Measurements from ENCODE around the gene ZSCAN9. TPM values are rescaled to one million over a fixed set of nuclear protein-coding genes. Genes with fewer than 3 reads are reported as not detected.
A peak's percentile ranks its signal among the peaks of the same experiment; 100 is the strongest.

The ZSCAN9 gene
- total RNA-seq, 1 donor from 2014 or later, result 13.5 TPM

DNA sequence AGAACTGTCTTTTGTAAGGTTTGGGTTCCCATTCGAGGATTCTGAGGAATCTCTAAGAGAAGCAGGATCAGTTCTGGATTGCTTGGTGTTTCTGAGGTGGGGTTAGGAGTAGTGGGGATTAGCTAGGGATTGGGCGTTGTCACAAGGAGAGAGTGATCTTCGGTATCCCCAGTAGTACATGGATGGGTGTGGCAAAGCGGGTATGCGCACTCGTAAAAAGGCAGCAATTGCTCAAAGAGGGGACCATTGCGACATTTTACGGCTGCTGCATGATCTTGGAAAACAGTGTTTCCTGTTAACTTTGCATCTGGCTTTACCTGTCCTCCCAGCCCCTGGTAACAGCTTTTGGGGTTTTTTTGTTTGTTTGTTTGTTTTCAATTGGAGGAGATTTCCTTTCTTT, 9.7 kb upstream of the ZSCAN9 start:
- DNase-seq, result no peak
- Histone ChIP-seq H3K36me3 (no peaks in the 10 kb centered on the region), H3K9me3 (no peaks in the 10 kb centered on the region), H3K4me1 (peaks cover 6% of the 10 kb centered on the region), H3K27me3 (peaks cover 45% of the 10 kb centered on the region), H3K4me3 (no peak overlapping the region), H3K27ac (no peak overlapping the region)
- TF ChIP-seq, protein P1, sequence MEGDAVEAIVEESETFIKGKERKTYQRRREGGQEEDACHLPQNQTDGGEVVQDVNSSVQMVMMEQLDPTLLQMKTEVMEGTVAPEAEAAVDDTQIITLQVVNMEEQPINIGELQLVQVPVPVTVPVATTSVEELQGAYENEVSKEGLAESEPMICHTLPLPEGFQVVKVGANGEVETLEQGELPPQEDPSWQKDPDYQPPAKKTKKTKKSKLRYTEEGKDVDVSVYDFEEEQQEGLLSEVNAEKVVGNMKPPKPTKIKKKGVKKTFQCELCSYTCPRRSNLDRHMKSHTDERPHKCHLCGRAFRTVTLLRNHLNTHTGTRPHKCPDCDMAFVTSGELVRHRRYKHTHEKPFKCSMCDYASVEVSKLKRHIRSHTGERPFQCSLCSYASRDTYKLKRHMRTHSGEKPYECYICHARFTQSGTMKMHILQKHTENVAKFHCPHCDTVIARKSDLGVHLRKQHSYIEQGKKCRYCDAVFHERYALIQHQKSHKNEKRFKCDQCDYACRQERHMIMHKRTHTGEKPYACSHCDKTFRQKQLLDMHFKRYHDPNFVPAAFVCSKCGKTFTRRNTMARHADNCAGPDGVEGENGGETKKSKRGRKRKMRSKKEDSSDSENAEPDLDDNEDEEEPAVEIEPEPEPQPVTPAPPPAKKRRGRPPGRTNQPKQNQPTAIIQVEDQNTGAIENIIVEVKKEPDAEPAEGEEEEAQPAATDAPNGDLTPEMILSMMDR (IDR thresholded peaks at IDR 0.05), result no peak
- intact Hi-C loops (cut with DNase I), result no loop called here
- ATAC-seq, result no peak

DNA sequence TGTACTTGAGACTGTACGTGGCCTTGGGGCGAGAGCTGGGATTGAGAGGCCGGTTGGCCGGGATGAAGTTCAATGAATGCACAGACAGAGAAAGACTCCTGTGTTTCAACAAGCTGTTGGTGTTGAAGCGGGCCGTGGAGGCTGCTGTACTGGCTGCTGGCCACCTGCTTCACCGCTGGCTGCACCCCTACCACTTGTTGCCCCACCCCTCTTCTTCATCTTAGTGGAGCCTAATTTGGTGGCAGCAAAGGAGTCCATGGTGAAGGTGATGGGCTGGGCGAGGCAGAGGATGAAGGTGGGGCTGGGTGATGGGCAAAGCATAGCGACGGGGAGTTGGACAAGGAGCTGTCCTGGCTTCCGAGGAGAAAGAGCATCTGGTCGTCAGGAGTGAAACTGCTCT, 7.2 kb upstream of the ZSCAN9 start:
- no peak overlapping the region for H3K27ac ChIP-seq
- peaks cover 2% of the 10 kb centered on the region for H3K4me1 ChIP-seq
- TF ChIP-seq, protein P1 (IDR thresholded peaks at IDR 0.05), result no peak
- no peaks in the 10 kb centered on the region for H3K9me3 ChIP-seq
- H3K4me3 ChIP-seq, result peak overlapping the region; percentile 61
- peaks cover 25% of the 10 kb centered on the region for H3K27me3 ChIP-seq
- intact Hi-C loops (cut with DNase I), result no loop called here
- H3K36me3 ChIP-seq, result no peaks in the 10 kb centered on the region
- no peak for DNase-seq
- ATAC-seq, result no peak

DNA sequence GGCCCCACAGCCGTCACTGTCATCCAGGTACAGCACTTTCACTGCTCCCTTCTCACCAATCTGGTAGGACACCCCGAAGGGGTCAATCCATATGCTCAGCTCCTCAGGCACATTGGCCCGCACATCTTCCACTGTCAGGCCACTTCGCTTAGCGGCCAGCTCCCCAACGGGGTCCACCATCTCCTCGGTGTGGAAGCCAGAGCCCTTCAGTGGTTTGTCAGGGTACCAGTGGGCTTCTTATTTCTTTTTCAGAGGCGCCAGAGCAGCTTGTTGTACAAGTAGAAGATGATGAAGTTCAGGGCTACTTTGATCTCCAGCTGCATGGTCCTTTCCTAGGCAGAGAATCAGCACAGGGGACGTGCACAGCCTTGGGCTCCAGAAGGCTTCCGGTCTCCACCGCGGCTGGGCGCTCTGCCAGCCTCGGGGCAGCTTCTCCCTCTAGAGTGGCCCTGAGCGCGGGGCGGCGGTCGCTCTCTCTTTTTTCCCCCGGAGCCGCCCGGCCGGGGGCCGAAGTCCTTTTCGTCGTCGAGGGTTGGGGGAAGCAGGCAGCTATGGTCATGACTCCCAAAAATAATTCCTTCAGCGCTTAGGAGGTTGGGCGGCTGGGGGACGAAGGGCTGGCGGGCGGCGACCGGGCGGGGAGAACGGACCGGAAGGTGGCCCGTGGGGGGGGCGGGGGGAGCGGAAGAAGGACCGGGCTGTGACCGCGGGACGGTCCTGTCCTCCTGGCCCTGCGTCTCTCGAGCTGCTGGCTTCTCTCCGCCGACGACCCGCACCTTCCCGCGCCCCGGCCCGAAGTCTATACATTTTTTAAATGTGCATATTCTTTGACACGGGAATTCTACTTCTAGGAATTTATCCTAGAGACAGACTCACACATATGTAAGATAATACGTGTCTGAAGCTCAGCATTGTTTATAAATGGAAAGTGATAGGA, 6.5 kb upstream of the ZSCAN9 start:
- intact Hi-C loops (cut with DNase I), result no loop called here
- TF ChIP-seq, protein P1 (IDR thresholded peaks at IDR 0.05), result no peak
- Histone ChIP-seq H3K9me3 (no peaks in the 10 kb centered on the region), H3K27me3 (peaks cover 24% of the 10 kb centered on the region), H3K36me3 (no peaks in the 10 kb centered on the region), H3K4me3 (peak overlapping the region; percentile 61), H3K4me1 (no peaks in the 10 kb centered on the region), H3K27ac (peak overlapping the region; percentile 61)
- ATAC-seq (peak; percentile 98), DNase-seq (peak; percentile 93)

- intact Hi-C loops (cut with DNase I), result no loop called here
- ATAC-seq (no peak), DNase-seq (no peak)
- TF ChIP-seq, protein P1 (IDR thresholded peaks at IDR 0.05), result no peak
- peaks cover 4% of the 10 kb centered on the region for H3K4me1 ChIP-seq
- no peak overlapping the region for H3K27ac ChIP-seq
- H3K4me3 ChIP-seq, result no peak overlapping the region
- no peaks in the 10 kb centered on the region for H3K9me3 ChIP-seq
- H3K27me3 ChIP-seq, result peaks cover 10% of the 10 kb centered on the region
- H3K36me3 ChIP-seq, result no peaks in the 10 kb centered on the region
Observed at GRCh38 chr6:28220257-28221133, 4.6 kb upstream of the ZSCAN9 start.

GRCh38 chr6:28224131-28225055, 682 bp upstream of the ZSCAN9 start:
- ATAC-seq (no peak), DNase-seq (no peak)
- H3K4me1 ChIP-seq, result peaks cover 11% of the 10 kb centered on the region
- intact Hi-C loops (cut with DNase I), result no loop called here
- H3K9me3 ChIP-seq, result no peaks in the 10 kb centered on the region
- H3K27ac ChIP-seq, result peak overlapping the region; percentile 67
- TF ChIP-seq, protein P1 (IDR thresholded peaks at IDR 0.05), result no peak
- H3K4me3 ChIP-seq, result peak overlapping the region; percentile 77
- peaks cover 23% of the 10 kb centered on the region for H3K36me3 ChIP-seq
- H3K27me3 ChIP-seq, result peaks cover 5% of the 10 kb centered on the region

All from upper lobe of right lung (tissue), 1 donor.